Natural killer cell treated with Interleukin-12 subunit alpha and Interleukin-12 subunit beta and Interleukin-15 and Interleukin-18, amount 100 ng/mL, for 72 hours (primary cell): ENCODE measurements around the gene RSF1. TPM values are rescaled to one million over a fixed set of nuclear protein-coding genes. Genes with fewer than 3 reads are reported as not detected.
"Not testable (repeated sequence)": the region's sequence is repeated elsewhere in the genome, so short reads cannot be mapped to it uniquely, and the experiment has no call there.

Source experiments
- ATAC-seq, 2 donors: fragments of 150-1000 bp; cut with Tn5 transposase in 1 of 2; sonication (Bioruptor Pico), chemical (Tn5 transposase) in 1 of 2; 2 replicates each; pipeline ENCODE4 v1.10.0; 2021
- DNase-seq: peaks from one replicate; pipeline ENCODE4 v3.0.0; 2022; ENCODE audit warnings: low spot score
- H3K27ac Mint-ChIP-seq, 2 donors: 1 replicate in 1 of 2; 2 replicates in 1 of 2; pipeline ENCODE4 v1.8.0; 2022; ENCODE audit warnings: mixed read lengths in 2 of 2, mild to moderate bottlenecking in 1 of 2, moderate library complexity in 1 of 2
- H3K27me3 Mint-ChIP-seq, 2 donors: 1 replicate in 1 of 2; 2 replicates in 1 of 2; pipeline ENCODE4 v1.8.0; 2022; ENCODE audit warnings: mixed read lengths in 2 of 2
- H3K36me3 Mint-ChIP-seq: one replicate; pipeline ENCODE4 v1.8.0; 2022; ENCODE audit warnings: mixed read lengths
- H3K4me1 Mint-ChIP-seq, 2 donors: 1 replicate in 1 of 2; 2 replicates in 1 of 2; pipeline ENCODE4 v1.8.0; 2022; ENCODE audit warnings: low read depth in 2 of 2, mixed read lengths in 2 of 2, mild to moderate bottlenecking in 1 of 2
- H3K4me3 Mint-ChIP-seq: one replicate; pipeline ENCODE4 v1.8.0; 2022; ENCODE audit warnings: mixed read lengths
- H3K9me3 Mint-ChIP-seq: 2 replicates; pipeline ENCODE4 v1.8.0; 2022; ENCODE audit warnings: mixed read lengths
- total RNA-seq, 2 donors: library from RNA; stranded (reverse); gene quantifications; one replicate each; pipeline ENCODE4 v1.2.3, GENCODE V29; 2022

Gene RSF1
- total RNA-seq, 2 donors from 2014 or later = 59.9 to 68.5 TPM

DNA sequence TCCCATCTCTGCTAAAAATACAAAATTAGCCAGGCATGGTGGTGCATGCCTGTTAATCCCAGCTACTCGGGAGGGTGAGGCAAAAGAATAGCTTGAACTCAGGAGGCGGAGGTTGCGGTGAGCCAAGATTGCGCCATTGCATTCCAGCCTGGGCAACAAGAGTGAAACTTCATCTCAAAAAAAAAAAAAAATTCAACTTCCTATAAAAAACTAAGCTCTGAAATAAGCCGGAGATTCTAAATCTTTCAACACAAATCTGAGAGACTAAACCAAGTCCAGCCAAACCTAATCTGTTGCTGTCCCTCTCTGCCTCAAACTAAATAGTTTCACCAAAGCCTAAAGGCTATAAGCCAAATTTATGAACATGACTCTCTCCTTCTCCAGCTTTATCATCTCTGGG, 186.6 kb downstream of the RSF1 start:
- DNase-seq, H3K27ac Mint-ChIP-seq, H3K27me3 Mint-ChIP-seq, H3K9me3 Mint-ChIP-seq, ATAC-seq: not testable (repeated sequence)
- H3K36me3 Mint-ChIP-seq = peaks cover 19% of the 10 kb centered on the region
- H3K4me1 Mint-ChIP-seq = peaks cover 35 to 44% of the 10 kb centered on the region in 2 donors
- peak overlapping the region; percentile 11 for H3K4me3 Mint-ChIP-seq

GRCh38 chr11:77630157-77630710, 190.3 kb downstream of the RSF1 start:
- Mint-ChIP-seq H3K4me1 (peaks cover 17 to 21% of the 10 kb centered on the region in 2 donors), H3K36me3 (peaks cover 10% of the 10 kb centered on the region), H3K27me3 (no peaks in the 10 kb centered on the region), H3K4me3 (peak overlapping the region; percentile 55), H3K9me3 (no peaks in the 10 kb centered on the region), H3K27ac (peak overlapping the region; percentile 41 to 75)
- DNase-seq (no peak), ATAC-seq (peak in 1 of 2 donors; percentile 7)

DNA sequence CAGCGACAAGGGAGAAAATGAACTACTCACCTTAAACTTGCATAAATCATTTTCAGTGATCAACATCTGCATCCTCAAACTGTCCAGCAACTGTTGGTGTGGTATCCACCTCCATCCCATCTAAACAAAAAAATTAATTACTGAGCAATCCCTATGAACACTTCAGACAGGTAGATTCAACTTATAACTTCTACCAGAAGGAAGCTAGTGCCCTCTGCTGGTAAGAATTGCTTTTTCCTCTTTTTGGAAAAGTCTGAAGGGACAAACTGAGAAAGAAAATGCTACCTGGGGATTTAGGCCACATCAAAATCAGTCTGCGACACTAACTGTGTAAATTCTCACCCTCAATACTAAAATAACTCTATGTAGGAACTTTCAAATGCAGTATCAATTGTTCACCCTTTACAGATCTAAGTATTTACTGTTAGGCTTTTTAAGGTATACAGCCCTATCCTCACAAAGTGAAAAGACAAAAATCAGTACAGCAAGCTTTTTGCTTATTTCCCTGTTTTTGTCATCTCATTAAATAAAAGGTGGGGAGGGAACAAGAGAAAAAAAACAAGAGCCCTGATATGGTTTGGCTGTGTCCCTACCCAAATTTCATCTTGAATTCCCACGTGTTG, 200.8 kb downstream of the RSF1 start:
- Mint-ChIP-seq H3K27ac (no peak overlapping the region), H3K4me1 (no peaks in the 10 kb centered on the region), H3K9me3 (no peaks in the 10 kb centered on the region), H3K36me3 (peaks cover 20% of the 10 kb centered on the region), H3K4me3 (no peak overlapping the region), H3K27me3 (no peaks in the 10 kb centered on the region)
- no peak for DNase-seq
- ATAC-seq = no peak

- Mint-ChIP-seq H3K27ac (no peak overlapping the region), H3K36me3 (peaks cover 20% of the 10 kb centered on the region), H3K27me3 (no peaks in the 10 kb centered on the region), H3K9me3 (no peaks in the 10 kb centered on the region), H3K4me1 (no peaks in the 10 kb centered on the region), H3K4me3 (no peak overlapping the region)
- ATAC-seq (no peak), DNase-seq (no peak)
Observed at GRCh38 chr11:77617892-77618291, 202.6 kb downstream of the RSF1 start.

- no peaks in the 10 kb centered on the region for H3K4me1 Mint-ChIP-seq
- peaks cover 19% of the 10 kb centered on the region for H3K36me3 Mint-ChIP-seq
- ATAC-seq (no peak), DNase-seq (no peak)
- H3K27ac Mint-ChIP-seq = peak overlapping the region in 1 of 2 donors; percentile 32
- no peaks in the 10 kb centered on the region for H3K27me3 Mint-ChIP-seq
- no peaks in the 10 kb centered on the region for H3K9me3 Mint-ChIP-seq
- no peak overlapping the region for H3K4me3 Mint-ChIP-seq
Observed at GRCh38 chr11:77611921-77612320, 208.6 kb downstream of the RSF1 start.

Other genes with a start within 250 kb of the RSF1 start
- gene AQP11, start 230.8 kb downstream of the RSF1 start, total RNA-seq = under 1 TPM; 0.17 to 0.20 TPM
- 100 to 1,000 TPM in 1 of 2 donors, 10 to 100 TPM in 1; 98.4 to 140 TPM for gene CLNS1A, start 182.9 kb downstream of the RSF1 start, total RNA-seq
- 1 to 10 TPM; 1.7 to 4.9 TPM for gene AAMDC, start 422 bp upstream of the RSF1 start, total RNA-seq
- 10 to 100 TPM; 67.2 to 85.1 TPM for gene INTS4, start 173.9 kb upstream of the RSF1 start, total RNA-seq
- under 1 TPM; 0.29 to 0.45 TPM for gene KCTD14, start 202.6 kb upstream of the RSF1 start, total RNA-seq
- gene THRSP, start 243.1 kb upstream of the RSF1 start, total RNA-seq = not detected